Gastroesophageal sphincter (tissue), 3 donors: Measurements from ENCODE around the gene UHRF1.

Source experiments
- POLR2A ChIP-seq, 2 donors: fragments of 450-650 bp; IDR thresholded peaks; one replicate each; pipeline ENCODE4 v1.6.1; 2017; ENCODE audit warnings: antibody characterized with exemption in 2 of 2, mild to moderate bottlenecking in 2 of 2, moderate library complexity in 1 of 2
- TF ChIP-seq, protein P1 (sequence below), 4 experiments: fragments of 200-600 bp in 2 of 4; fragments of 450-650 bp in 2 of 4; sonication (generic) in 1 of 4; IDR thresholded peaks; one replicate each; pipeline ENCODE4 v1.5.1; 2017 to 2019; ENCODE audit warnings: antibody characterized with exemption in 4 of 4, mild to moderate bottlenecking in 2 of 4, moderate library complexity in 2 of 4

DNA sequence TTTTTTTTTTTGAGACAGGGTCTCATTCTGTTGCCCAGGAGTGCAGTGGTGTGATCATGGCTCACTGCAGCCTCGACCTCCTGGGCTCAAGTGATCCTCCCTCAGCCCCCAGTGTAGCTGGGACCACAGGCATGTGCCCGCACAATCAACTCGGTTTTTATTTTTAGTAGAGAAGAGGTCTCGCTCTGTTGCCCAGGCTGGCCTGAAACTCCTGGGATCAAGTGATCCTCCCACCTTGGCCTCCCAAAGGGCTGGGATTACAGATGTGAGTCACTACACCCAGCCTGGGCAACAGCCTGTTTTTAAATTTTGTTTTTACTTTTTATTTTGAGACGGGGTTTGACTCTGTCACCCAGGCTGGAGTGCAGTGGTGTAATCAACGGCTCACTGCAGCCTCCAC, 57.3 kb downstream of the UHRF1 start:
- TF ChIP-seq POLR2A (IDR thresholded peaks at IDR 0.05): no peak
- TF ChIP-seq, protein P1, sequence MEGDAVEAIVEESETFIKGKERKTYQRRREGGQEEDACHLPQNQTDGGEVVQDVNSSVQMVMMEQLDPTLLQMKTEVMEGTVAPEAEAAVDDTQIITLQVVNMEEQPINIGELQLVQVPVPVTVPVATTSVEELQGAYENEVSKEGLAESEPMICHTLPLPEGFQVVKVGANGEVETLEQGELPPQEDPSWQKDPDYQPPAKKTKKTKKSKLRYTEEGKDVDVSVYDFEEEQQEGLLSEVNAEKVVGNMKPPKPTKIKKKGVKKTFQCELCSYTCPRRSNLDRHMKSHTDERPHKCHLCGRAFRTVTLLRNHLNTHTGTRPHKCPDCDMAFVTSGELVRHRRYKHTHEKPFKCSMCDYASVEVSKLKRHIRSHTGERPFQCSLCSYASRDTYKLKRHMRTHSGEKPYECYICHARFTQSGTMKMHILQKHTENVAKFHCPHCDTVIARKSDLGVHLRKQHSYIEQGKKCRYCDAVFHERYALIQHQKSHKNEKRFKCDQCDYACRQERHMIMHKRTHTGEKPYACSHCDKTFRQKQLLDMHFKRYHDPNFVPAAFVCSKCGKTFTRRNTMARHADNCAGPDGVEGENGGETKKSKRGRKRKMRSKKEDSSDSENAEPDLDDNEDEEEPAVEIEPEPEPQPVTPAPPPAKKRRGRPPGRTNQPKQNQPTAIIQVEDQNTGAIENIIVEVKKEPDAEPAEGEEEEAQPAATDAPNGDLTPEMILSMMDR (IDR thresholded peaks at IDR 0.05): no peak
